HG02571 (cell line): ENCODE measurements around the gene DUSP8.
"Not testable (repeated sequence)": the region's sequence is repeated elsewhere in the genome, so short reads cannot be mapped to it uniquely, and the experiment has no call there.

Experiments used
- ATAC-seq: cut with Tn5 transposase; IDR thresholded peaks from one replicate; pipeline ENCODE4 v1.9.1; 2021; ENCODE audit warnings: mild to moderate bottlenecking, moderate library complexity; ENCODE audit not compliant: unreplicated experiment

The DUSP8 gene

GRCh38 chr11:1518301-1518700, 53.8 kb downstream of the DUSP8 start:
- ATAC-seq: no peak

DNA sequence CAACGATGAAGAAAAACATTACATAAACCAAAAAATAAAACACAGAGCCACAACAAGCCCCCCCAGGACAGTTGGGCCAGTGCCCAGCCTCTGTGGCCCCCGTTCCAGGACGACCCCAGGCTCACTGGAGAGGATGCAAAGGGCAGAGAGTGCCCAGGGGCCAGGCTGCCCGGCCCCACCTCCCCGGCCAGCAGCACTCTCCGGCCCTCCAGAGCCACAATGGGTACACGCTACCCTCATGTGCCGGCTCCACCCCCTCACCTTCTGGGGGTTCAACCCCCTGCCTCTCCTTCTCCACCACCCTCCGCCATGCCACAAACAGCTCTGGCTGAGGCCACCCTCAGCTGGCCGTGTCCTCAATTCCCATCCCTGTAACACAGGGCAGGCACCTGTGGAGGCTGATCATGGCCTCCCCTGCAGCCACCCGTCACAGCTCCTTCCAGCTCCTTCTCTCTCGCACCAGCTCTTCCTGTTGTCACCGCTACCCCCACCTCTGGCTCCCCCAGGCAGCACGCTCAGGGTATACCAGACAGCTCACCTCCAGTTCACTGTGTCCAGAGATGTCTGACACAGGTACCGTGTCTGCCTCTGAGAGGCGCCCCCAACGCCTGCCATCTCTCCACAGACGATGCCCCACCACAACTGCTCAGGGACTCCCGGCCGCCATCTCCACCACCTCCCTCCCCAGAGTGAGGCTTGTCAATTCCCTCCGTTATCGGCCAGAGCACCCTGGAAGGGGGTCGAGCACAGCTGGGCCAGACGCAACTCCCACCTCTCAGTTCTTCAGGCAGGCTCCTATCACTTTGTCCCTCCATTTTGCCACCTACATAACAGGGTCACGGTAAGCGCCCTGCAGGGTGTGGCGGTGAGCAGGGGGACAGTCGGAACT, 54.7 kb downstream of the DUSP8 start:
- ATAC-seq: no peak

- ATAC-seq: no peak
Observed at GRCh38 chr11:1516273-1517067, 55.6 kb downstream of the DUSP8 start.

- no peak for ATAC-seq
Observed at GRCh38 chr11:1515082-1516060, 56.7 kb downstream of the DUSP8 start.

- ATAC-seq: no peak
Observed at GRCh38 chr11:1514336-1515061, 57.6 kb downstream of the DUSP8 start.

GRCh38 chr11:1513326-1514296, 58.5 kb downstream of the DUSP8 start:
- no peak for ATAC-seq

- ATAC-seq: not testable (repeated sequence)
Observed at GRCh38 chr11:1512531-1513258, 59.4 kb downstream of the DUSP8 start.

GRCh38 chr11:1511937-1512496, 60.1 kb downstream of the DUSP8 start:
- no peak for ATAC-seq

DNA sequence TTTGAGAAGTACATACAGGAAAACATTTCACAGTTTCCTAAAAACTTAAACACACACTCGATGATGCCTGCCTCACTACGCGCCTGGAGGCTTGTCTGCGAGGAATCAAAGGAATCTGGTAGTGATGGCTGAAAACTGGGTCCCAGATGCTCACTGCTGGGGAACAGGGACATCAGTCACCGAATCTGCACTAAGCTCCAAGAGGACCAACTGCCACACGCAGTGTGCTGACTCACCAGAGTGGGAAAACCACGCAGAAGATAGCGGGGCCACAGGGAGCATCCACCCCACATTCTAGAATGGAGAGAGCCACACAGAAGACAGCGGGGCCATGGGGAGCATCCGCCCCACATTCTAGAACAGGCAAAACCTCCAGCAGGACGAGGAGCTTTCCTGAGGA, 61.1 kb downstream of the DUSP8 start:
- ATAC-seq: no peak

GRCh38 chr11:1510351-1510750, 61.7 kb downstream of the DUSP8 start:
- not testable (repeated sequence) for ATAC-seq

DNA sequence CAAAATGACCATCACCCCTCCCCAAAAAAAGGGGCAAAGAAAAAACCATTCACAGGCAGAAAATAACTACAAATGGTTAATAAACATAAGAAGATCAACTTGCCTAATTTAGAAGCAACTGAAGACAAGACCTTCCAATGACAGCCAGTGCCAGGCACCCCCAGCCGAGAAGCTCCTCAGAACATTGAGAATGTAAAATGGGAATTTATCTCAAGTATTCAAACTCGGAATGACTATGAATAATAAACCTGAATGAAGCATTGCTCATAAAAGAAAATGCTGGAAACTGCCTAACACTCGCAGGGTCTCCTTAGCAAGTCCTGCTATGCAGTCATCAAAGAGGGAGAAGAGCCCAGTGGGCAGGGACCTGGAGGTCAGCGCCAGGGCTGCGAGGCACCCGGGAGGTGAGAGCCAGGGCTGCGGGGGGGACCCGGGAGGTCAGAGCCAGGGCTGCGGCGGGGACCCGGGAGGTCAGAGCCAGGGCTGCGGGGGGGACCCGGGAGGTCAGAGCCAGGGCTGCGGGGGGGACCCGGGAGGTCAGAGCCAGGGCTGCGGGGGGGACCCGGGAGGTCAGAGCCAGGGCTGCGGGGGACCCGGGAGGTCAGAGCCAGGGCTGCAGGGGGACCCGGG, 62.3 kb downstream of the DUSP8 start:
- no peak for ATAC-seq

GRCh38 chr11:1508986-1509385, 63.1 kb downstream of the DUSP8 start:
- ATAC-seq: no peak

GRCh38 chr11:1508491-1508891, 63.6 kb downstream of the DUSP8 start:
- no peak for ATAC-seq

DNA sequence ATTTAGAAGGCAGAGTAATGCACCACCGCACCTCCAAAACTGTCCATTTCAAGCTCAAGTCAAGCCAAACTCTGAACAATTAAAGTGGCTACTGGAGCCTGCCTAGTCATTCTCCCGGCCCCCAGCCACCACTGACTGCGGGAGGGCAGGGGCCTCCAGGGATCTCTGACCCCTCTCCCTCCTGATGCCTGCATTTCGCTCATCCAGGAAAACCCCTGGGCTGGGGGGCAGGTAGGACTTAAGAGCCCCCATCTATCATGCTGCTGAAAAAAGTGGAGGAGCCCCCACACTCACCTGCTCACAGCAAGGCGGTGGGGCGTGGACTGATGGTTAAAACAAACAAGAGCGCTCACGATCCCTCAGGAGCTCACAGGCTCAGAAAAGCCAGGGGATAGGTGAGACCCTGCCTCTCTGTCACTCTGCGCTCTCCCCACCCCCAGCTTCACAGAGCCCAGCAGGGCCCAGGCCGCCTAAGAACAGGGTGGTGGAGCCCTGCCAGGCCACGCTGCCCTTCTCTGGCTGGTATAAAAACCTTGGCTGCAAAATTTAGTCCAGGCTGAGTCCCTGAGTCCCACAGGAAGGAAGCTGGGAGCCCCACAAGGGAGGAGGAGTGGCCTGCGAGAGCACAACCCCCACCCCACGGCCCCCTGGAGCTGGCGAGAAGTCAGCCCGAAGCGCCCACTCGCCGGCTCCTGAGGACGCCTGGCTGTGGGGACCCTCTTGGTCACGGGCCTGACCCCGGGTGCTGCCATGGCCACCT, 64.5 kb downstream of the DUSP8 start:
- no peak for ATAC-seq

DNA sequence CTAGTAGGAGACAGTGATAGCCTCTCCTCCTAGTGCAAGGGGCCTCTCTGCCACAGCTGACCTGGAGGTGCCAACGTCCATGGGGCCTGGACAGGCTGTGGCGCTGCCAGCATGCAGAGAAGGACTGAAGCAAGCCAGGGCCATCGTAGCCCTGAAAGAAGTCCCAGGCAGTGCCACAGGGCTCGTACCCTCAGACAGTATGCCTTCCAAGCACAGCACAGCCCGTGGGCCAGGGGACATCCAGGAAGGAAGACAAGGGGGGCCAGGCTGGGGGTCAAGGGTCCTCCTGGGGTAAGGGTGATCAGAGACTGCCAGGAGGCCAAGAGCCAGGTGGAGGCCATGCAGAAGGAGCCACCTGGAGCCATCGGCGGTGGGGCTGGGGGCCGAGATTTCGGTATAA, 65.1 kb downstream of the DUSP8 start:
- ATAC-seq: no peak

GRCh38 chr11:1505480-1505879, 66.6 kb downstream of the DUSP8 start:
- no peak for ATAC-seq
